Muscle of back (tissue), 11 donors: ENCODE measurements around the gene PDE11A. TPM values are rescaled to one million over a fixed set of nuclear protein-coding genes. Genes with fewer than 3 reads are reported as not detected.
"Not testable (repeated sequence)": the region's sequence is repeated elsewhere in the genome, so short reads cannot be mapped to it uniquely, and the experiment has no call there.

Source experiments
- DNase-seq, 3 donors: peaks; one replicate each; pipeline versions ENCODE4 v3.0.0 to v3.0.0-alpha.2; 2013
- polyA plus RNA-seq, 10 donors: library from polyadenylated mRNA; unstranded; fragments of 120-200 nt; gene quantifications; one replicate each; pipeline ENCODE4 v1.2.1, GENCODE V29; 2013; ENCODE audit not compliant: insufficient read length in 10 of 10

The PDE11A gene
- polyA plus RNA-seq, 10 donors: 0.46 to 1.1 (median 0.58) TPM

GRCh38 chr2:177882501-177882900 is 190.1 kb downstream of the PDE11A start:
- peak; percentile 4 to 38 (median 12) for DNase-seq

DNA sequence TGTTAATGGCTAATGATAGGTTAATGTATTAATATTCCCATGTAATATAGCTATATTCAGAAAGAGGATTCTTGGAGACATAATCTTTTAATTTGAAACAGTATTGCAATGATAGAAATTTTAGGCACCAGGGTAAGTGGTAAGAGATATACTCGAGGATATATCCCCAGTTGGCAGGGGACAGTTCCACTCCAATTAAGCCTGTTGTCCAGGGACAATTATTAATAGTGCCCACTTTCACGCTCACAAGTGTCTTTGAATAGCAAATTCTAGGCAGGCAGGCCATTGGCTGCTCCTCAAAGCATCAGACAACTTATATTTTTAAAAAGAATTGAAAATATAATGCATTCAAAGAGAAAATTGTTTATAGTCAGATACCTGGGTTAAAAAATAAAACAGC is 190.7 kb downstream of the PDE11A start:
- DNase-seq: no peak

DNA sequence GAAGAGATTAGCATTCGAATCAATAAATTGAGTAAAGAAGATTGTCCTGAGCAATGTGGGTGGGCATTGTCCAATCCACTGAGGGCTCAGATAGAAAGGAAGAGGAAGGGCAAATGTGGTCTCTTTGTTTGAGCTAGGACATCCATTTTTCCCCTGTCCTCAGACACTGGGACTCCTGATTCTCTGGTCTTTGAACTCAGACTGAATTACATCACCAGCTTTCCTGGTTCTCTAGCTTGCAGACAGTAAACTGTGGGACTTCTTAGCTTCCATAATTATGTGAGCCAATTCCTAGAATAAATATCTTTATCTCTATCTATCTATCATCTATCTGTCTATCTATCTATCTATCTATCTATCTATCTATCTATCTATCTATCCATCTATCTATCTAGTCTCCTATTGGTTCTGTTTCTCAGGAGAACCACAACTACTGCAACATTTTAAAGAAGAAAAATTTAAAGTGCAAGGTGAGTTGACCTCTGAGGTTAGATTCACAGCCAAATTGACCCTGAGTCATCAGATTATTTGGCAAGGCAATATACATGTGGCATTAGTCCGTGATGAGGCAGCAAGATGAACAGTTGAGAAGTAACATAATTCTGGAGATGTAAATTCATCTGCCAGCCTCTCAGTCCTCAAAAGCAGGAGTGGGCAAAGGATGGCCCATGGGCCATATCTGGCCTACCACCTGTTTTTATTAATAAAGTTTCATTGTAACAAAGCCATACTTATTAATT is 191.4 kb downstream of the PDE11A start:
- DNase-seq: no peak

GRCh38 chr2:177880285-177880684 is 192.3 kb downstream of the PDE11A start:
- DNase-seq: no peak

DNA sequence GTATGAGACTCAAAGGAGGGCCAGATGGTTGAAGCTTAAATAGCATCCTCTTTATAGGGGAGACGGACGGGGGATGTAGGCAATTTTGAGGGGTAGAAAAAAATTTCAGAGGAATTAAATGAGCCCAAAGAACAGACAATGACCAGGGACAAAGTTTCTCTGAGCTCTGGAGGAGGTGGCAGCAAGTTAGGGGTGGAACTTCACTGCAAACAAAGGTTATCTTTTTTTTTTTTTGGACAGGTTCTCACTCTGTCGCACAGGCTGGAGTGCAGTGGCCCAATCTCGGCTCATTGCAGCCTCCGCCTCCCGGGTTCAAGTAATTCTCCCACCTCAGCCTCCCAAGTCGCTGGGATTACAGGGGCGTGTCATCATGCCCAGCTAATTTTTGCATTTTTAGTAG is 195.6 kb downstream of the PDE11A start:
- no peak for DNase-seq

- no peak for DNase-seq
Observed at GRCh38 chr2:177874686-177875085, 197.9 kb downstream of the PDE11A start.

- no peak for DNase-seq
Observed at GRCh38 chr2:177873915-177874314, 198.7 kb downstream of the PDE11A start.

DNA sequence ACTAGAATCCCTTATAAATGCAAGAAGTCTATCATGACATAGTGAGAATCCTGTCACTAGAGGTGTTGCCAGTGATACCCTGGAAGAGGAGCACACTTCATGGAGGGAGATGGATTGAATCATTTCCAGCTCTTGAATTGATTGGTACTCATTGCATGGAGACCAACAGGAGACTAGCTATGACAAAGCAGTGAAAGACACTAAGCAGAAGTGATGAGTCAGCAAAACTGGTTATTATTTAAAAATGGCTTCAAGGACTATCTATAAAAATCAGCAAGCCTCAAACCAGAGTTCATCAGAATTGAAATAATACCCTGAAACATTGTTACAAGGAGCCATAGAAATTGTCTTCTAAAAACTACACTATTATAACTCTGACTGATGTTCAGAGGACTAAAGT is 200.3 kb downstream of the PDE11A start:
- DNase-seq: no peak

- DNase-seq: no peak
Observed at GRCh38 chr2:177869912-177870311, 202.7 kb downstream of the PDE11A start.

DNA sequence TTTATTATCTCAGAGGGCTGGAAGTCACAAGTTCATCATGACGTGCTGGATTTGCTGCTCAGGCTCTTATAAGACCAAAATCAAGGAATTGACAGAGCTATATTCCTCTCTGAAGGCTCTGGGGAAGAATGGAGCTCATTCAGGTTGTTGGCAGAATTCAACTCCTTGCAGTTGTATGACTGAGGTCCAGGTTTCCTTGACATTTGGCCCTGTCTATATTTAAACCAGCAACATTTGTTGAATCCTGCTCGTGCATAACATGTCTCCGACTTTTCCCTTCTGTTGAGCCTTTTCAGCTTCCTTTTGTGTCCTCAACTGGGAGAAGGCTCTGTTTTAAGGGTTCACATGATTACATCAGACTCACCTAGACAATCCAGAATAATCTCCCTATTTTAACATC is 203.4 kb downstream of the PDE11A start:
- no peak for DNase-seq

GRCh38 chr2:177868806-177869205 is 203.8 kb downstream of the PDE11A start:
- no peak for DNase-seq

GRCh38 chr2:177857538-177857937 is 215.0 kb downstream of the PDE11A start:
- DNase-seq: no peak

GRCh38 chr2:177852389-177852788 is 220.2 kb downstream of the PDE11A start:
- DNase-seq: no peak

DNA sequence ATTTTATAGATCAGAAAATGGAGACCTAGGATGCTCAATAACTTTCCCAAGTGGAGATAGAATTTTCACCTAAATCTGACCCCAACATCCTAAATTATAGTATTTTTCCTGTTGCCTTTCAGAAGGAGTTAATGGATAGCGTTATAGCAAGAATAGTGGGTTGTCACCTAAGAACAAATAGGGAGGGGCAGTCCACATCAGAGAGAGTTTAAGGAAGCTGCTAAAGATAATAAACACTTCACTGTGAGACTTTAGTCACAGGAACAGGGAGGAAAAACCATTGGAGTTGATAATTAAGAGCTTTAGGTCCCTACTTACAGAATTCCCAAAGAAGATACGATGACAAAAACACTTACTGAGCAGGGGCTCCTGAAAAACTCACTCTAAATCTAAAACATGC is 229.4 kb downstream of the PDE11A start:
- DNase-seq: no peak

DNA sequence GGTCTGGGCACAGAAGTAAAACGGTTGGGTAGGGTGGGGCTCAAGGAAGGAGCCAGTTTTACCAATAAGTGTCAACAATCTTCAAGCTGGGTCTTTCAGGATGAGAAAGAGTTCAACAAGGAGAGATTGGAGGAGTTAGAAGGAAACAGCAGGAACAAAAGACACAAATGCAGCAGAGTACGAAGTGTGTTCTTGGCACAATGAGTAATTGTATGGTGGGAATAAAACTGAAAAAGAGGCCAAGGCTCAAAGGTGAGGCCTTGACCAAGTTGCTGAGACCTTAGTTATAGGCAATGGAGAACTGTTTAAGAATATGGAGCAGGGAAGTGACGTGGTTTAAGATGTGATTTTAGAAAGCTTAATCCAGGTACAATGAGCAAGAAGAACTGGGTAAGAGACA is 230.3 kb downstream of the PDE11A start:
- no peak for DNase-seq

GRCh38 chr2:177835418-177836204 is 237.0 kb downstream of the PDE11A start:
- DNase-seq: not testable (repeated sequence)

DNA sequence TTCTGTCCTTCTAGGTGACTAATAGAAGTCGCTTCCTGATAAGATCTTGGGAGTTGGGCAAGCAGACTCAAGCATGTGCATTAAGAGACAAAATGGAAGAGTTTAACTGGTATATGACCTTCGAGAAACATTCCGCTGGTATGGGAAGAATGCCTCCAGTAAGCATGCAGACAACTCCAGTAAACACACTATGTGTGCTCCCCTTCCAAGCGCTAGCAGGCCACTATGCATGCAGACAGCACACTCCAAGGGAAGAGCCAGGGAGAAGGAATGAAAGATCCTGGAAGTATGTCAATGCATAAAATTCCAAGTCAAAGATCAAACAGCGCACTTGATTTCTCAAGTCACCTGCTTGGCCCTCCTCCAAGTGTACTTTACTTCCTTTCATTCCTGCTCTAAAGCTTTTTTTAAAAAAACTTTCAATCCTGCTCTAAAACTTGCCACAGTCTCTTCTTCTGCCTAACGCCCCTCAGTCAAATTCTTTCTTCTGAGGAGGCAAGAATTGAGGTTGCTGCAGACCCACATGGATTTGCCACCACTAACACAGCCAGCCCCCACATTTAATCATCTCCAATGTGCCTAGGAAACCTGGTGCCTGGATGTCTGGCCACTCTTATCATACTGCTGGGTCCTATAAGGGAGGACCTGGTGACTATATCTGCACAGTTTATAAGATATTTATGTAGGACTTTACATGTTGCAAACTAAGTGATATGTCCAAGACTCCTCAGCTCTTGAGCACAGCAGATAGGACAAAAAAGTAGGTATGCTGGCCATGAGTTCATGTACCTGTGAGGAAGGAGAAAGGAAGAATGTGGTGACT is 239.8 kb downstream of the PDE11A start:
- DNase-seq: no peak

DNA sequence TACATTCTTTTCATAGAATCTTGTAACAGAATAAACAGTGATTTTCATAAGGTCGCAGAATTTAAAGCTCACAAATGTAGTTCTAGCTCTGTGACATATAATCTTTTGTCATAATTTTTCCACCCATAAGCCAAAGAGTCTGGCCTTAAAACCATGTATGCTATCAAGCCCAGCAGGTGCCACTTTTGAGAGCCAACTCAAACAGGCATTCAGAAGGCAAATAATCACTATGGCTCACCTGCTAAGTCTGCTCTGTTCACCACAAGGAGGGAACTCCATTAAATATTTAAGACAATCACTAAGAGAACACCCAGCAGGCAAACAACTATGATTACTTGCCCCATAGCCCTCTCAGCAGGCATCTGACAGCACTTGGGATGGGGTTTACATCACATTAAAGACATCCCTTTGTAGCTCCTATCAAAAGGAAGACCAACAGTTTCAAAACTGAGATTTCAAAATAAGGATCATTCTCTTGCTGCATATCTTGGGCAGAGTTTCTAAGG is 241.6 kb downstream of the PDE11A start:
- no peak for DNase-seq

GRCh38 chr2:177828557-177828956 is 244.0 kb downstream of the PDE11A start:
- no peak for DNase-seq

- no peak for DNase-seq
Observed at GRCh38 chr2:177826897-177827296, 245.7 kb downstream of the PDE11A start.

DNA sequence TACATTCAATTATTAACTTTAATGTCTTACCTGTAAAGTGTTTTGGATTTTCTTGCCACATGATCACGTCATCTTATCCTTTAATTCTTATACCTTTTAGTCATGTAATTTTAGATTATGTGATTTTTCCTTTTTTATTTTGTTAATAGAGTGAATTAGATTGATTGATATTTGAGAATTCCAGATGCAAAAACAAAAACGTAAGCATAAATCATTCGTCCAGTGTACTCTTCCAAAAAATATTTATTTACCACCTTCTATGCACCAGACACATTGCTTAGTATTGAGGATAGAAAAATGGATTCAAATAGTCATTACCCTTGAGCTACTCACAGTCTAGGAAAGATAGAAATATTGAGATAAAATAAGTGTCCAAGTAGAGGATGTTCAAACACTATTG is 249.6 kb downstream of the PDE11A start:
- no peak for DNase-seq

DNA sequence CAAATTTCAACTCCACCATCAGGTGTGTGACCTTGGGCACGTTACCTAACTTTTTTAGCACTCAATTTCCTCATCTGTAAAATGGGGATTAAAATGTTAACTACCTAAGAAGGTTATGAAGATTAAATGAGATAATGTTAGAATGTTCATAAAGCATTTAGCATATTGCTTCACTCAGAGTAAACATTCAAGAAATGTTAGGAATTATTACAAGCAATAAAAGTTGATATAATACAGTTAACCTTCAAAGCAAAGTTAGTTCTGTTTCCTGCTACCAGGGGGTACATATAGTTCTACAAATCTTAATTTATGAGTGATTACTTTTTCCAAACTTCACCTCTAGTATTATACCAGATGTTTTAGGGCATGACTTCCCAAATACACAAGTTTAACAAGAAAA is 254.2 kb downstream of the PDE11A start:
- DNase-seq: no peak
